ENCODE measurements around the gene NOL6.

GRCh38 chr9:33442125-33442524 lies 31.6 kb downstream of the NOL6 start:
- TF ChIP-seq CTCF (IDR thresholded peaks at IDR 0.05; ENCODE audit: borderline replicate concordance, extremely low read depth, low read length, poor library complexity, severe bottlenecking) (no peak), EZH2 (IDR thresholded peaks at IDR 0.05; ENCODE audit: borderline replicate concordance, low read depth, low read length, severe bottlenecking) (no peak)

All from DND-41 (cell line).